Occipital lobe (tissue), 2 donors: Measurements from ENCODE around the gene ZDHHC14. TPM values are rescaled to one million over a fixed set of nuclear protein-coding genes. Genes with fewer than 3 reads are reported as not detected.

Experiments used
- DNase-seq: peaks from one replicate; lab custom pipeline; 2025; lab: John Stamatoyannopoulos, UW
- total RNA-seq: library from RNA; depleted of rRNA; stranded (reverse); fragments of >200 nt; gene quantifications from one replicate; pipeline ENCODE4 v1.2.3, GENCODE V29; 2014

ZDHHC14 gene
- total RNA-seq, 1 donor from 2014 or later: 14.3 TPM

GRCh38 chr6:157516319-157517026 is 135.5 kb downstream of the ZDHHC14 start:
- DNase-seq: no peak

GRCh38 chr6:157517601-157518359 is 136.8 kb downstream of the ZDHHC14 start:
- DNase-seq: no peak

- DNase-seq: no peak
These were observed 137.6 kb downstream of the ZDHHC14 start for GRCh38 chr6:157518397-157519250.

- no peak for DNase-seq
These were observed 138.5 kb downstream of the ZDHHC14 start for GRCh38 chr6:157519255-157520116.

GRCh38 chr6:157520117-157520406 is 139.1 kb downstream of the ZDHHC14 start:
- DNase-seq: no peak

GRCh38 chr6:157520596-157521361 is 139.8 kb downstream of the ZDHHC14 start:
- no peak for DNase-seq

GRCh38 chr6:157521362-157522335 is 140.7 kb downstream of the ZDHHC14 start:
- no peak for DNase-seq

- no peak for DNase-seq
These were observed 141.5 kb downstream of the ZDHHC14 start for GRCh38 chr6:157522472-157522871.

- DNase-seq: no peak
These were observed 143.7 kb downstream of the ZDHHC14 start for GRCh38 chr6:157524735-157525134.

GRCh38 chr6:157525292-157525889 is 144.4 kb downstream of the ZDHHC14 start:
- DNase-seq: no peak

GRCh38 chr6:157525918-157526425 is 145.0 kb downstream of the ZDHHC14 start:
- DNase-seq: no peak

GRCh38 chr6:157527471-157527907 is 146.5 kb downstream of the ZDHHC14 start:
- DNase-seq: no peak

- DNase-seq: no peak
These were observed 148.1 kb downstream of the ZDHHC14 start for GRCh38 chr6:157528931-157529653.

- DNase-seq: no peak
These were observed 148.7 kb downstream of the ZDHHC14 start for GRCh38 chr6:157529654-157530039.

- DNase-seq: no peak
These were observed 149.1 kb downstream of the ZDHHC14 start for GRCh38 chr6:157530126-157530525.

GRCh38 chr6:157530724-157531168 is 149.8 kb downstream of the ZDHHC14 start:
- DNase-seq: no peak

- DNase-seq: no peak
These were observed 150.4 kb downstream of the ZDHHC14 start for GRCh38 chr6:157531169-157531985.
